ENCODE data around the gene CDRT15.
"Not testable (repeated sequence)": the region's sequence is repeated elsewhere in the genome, so short reads cannot be mapped to it uniquely, and the experiment has no call there.

DNA sequence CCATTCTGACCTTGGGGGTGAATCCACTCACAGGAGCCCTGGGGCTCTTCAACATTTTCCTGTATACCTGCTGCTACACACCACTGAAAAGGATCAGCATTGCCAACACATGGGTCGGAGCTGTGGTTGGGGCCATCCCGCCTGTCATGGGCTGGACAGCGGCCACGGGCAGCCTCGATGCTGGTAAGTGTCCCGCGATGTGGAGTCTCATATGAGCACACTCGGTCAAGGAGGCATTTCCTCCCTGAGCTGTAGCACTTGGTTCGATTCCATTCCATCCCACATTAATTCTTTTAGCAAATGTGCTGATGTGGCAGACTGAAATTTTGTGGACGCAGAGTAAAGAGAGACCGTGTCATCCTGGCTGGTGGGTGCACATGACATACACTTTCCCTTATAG is 44.6 kb downstream of the CDRT15 start:
- TF ChIP-seq, protein P1, sequence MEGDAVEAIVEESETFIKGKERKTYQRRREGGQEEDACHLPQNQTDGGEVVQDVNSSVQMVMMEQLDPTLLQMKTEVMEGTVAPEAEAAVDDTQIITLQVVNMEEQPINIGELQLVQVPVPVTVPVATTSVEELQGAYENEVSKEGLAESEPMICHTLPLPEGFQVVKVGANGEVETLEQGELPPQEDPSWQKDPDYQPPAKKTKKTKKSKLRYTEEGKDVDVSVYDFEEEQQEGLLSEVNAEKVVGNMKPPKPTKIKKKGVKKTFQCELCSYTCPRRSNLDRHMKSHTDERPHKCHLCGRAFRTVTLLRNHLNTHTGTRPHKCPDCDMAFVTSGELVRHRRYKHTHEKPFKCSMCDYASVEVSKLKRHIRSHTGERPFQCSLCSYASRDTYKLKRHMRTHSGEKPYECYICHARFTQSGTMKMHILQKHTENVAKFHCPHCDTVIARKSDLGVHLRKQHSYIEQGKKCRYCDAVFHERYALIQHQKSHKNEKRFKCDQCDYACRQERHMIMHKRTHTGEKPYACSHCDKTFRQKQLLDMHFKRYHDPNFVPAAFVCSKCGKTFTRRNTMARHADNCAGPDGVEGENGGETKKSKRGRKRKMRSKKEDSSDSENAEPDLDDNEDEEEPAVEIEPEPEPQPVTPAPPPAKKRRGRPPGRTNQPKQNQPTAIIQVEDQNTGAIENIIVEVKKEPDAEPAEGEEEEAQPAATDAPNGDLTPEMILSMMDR (conservative IDR thresholded peaks at IDR 0.05) = not testable (repeated sequence)
- not testable (repeated sequence) for TF ChIP-seq ZFX (IDR thresholded peaks at IDR 0.05)

Data from C4-2B (cell line).